Activated T-cell treated with anti-CD3 and anti-CD28 coated beads for 4 hours (primary cell): Measurements from ENCODE around the gene CNTNAP2.

ENCODE experiments used
- DNase-seq: peaks from one replicate; pipeline ENCODE4 v3.0.0-alpha.2; 2020

Gene CNTNAP2

GRCh38 chr7:148135116-148135515 lies 2018.5 kb downstream of the CNTNAP2 start:
- DNase-seq = no peak

GRCh38 chr7:148135997-148136396 lies 2019.4 kb downstream of the CNTNAP2 start:
- no peak for DNase-seq

GRCh38 chr7:148142660-148143248 lies 2026.2 kb downstream of the CNTNAP2 start:
- no peak for DNase-seq

DNA sequence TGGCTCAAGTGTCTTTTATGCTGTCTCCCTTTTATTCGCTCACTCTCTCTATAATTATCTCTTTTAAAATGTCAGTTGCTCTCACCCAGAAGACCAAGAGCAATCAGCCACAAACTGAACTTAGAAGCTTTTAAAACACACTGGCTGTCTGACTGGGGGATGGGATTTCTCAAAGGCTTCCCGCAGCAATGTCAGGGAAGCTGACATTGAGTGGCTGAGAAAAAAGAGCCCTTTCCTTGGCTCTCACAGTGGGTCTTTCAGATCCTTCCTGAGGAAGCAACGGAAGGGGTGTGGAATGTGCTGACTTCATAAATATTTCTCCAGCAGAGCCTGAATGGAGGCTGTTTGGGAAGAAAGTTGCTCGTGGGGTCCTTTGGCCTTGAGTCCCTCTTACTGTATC lies 2028.2 kb downstream of the CNTNAP2 start:
- no peak for DNase-seq

GRCh38 chr7:148146346-148146745 lies 2029.7 kb downstream of the CNTNAP2 start:
- no peak for DNase-seq

DNA sequence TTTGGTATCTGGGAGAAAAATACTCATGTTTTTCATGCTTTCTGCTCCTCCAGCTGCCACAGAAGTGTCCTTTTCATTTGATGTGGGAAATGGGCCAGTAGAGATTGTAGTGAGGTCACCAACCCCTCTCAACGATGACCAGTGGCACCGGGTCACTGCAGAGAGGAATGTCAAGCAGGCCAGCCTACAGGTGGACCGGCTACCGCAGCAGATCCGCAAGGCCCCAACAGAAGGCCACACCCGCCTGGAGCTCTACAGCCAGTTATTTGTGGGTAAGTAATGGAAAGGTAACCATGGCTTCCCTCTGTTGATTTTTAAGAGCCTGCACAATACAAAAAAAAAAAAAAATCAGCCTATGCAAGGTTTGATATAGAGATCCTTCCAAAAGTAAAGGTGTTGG lies 2030.8 kb downstream of the CNTNAP2 start:
- DNase-seq = no peak

DNA sequence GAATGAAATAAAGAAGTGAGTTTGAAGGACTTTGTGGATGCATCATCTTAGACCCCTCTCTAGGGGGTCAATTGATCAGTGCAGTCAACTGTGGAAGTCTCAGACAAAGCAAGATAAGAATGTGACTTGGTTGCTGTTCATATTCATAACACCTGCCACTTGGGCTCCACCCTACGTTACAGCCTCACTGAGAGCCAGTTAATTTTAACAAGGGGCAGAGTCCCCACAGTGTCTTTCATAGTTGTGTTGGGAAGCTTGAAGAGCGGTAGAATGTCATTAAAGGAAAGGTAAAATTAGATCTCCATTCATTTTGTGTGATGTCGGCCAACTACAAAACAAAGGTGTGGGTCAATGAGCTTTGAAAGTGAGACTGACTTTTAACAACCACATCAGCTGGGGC lies 2031.9 kb downstream of the CNTNAP2 start:
- DNase-seq = no peak

- DNase-seq = no peak
Measured at GRCh38 chr7:148149730-148150129, 2033.1 kb downstream of the CNTNAP2 start.

DNA sequence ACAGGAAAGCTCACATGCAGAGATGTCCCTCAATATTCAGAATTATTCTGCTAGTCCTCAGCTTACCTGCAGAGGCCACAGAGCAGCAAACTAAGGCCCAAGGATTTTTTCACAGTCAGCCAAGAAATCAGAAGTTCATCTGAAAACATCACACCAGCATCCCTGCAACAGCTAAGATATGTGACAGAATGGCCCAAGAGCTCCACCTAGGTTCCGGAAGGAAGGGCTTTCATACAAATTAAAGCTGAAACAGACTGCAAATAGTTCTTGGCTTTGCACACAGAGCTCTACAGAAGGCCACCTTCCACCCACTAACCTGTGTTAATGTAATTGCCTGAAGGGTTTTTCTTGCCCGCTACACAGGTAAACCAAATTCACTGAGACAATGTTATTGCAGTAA lies 2035.2 kb downstream of the CNTNAP2 start:
- no peak for DNase-seq

DNA sequence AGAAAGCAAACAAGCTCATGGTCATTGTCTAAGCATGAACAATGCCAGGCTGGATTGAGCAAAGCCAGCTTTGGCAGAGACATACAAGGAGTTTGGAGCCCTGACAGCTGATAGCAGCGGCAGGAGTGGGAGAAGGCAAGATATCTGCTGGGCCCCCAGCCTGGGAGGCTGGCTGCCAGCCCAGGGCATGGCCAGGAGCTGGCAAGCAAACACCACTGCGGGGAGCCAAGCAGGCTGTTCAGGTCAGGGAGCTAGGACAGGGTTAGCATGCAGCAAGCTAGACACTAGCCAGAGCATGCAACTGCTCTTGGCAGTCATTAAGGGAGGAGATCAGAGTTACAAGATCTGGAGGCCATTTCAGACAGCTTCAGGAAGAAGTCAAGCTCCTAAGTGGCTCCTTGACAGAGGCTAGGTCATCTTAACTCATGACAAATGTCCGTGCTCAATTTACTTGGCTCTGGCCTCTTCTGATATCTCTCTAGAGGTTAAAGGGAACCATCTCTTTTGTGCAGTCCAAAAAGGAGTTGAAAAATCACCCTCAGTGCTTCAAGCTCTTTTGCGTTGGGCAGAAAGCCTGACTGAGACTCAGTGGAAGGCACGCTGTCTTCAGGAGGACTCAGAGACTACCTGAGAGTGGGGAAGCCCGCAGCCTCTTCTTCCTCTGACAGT lies 2037.1 kb downstream of the CNTNAP2 start:
- no peak for DNase-seq

GRCh38 chr7:148155000-148155399 lies 2038.4 kb downstream of the CNTNAP2 start:
- no peak for DNase-seq

GRCh38 chr7:148155826-148156225 lies 2039.2 kb downstream of the CNTNAP2 start:
- DNase-seq = no peak

DNA sequence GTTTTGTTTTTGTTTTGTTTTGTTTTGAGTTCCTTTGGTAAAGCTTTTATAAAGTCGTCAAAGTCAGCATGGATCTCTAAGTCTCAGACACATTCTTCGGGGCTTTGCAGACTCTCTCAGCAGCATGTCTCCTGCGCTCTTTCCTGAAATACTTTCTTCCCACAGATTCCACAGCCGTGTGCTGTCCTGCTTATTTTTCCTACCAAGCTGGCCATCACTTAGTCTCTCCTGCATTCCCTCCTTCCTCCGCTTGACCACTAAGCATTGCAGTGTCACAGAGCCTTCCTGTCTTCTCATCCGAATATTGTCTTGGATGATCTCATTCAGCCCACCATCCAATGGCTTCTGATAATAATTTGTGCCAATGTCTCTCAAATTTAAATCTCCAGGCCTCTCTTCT lies 2039.6 kb downstream of the CNTNAP2 start:
- no peak for DNase-seq

DNA sequence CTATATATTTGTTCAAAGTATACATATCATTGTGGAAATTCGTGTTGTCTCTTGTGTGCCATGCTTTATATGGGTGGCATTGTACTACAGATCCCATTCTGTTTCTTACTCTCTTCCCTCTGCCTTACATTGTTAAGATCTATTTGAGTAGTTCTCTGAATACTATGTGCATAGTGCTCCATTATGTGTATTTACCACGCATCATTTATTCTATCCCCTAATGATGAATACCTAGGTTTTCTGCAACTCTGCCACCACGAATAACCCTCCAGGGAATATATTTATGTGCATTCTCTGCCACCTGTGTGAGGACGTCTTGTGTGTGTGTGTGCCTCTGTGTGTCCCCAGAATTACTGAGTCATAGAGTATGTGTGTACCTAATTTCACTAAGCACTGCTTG lies 2042.7 kb downstream of the CNTNAP2 start:
- no peak for DNase-seq

DNA sequence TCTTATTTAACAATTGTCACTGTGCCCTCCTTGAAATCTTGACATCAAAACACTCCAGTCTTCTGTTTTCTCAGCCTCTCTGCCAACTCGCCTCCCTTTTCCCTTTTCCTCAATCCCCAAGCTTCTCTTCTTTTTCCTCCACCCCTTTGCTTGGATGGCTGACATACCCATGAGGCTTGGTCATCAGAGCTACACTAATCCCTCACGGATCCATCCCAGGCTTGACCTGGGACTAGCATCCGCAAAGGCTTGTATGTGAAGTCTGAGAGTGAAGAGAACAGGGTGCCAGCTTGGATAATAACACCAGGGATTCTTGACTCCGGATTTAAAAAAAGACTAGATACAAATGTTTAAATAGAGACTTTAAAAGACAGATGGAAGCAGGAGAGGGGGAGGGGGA lies 2045.2 kb downstream of the CNTNAP2 start:
- DNase-seq = no peak

GRCh38 chr7:148162808-148163207 lies 2046.2 kb downstream of the CNTNAP2 start:
- no peak for DNase-seq

GRCh38 chr7:148163246-148163645 lies 2046.6 kb downstream of the CNTNAP2 start:
- DNase-seq = no peak

- DNase-seq = no peak
Measured at GRCh38 chr7:148172920-148173319, 2056.3 kb downstream of the CNTNAP2 start.

GRCh38 chr7:148173369-148173768 lies 2056.8 kb downstream of the CNTNAP2 start:
- DNase-seq = no peak

GRCh38 chr7:148174376-148174775 lies 2057.8 kb downstream of the CNTNAP2 start:
- DNase-seq = no peak

GRCh38 chr7:148175512-148175911 lies 2058.9 kb downstream of the CNTNAP2 start:
- no peak for DNase-seq

- no peak for DNase-seq
Measured at GRCh38 chr7:148177972-148178371, 2061.4 kb downstream of the CNTNAP2 start.

- DNase-seq = no peak
Measured at GRCh38 chr7:148180075-148180474, 2063.5 kb downstream of the CNTNAP2 start.

- DNase-seq = no peak
Measured at GRCh38 chr7:148182264-148182663, 2065.7 kb downstream of the CNTNAP2 start.

- no peak for DNase-seq
Measured at GRCh38 chr7:148185041-148185440, 2068.4 kb downstream of the CNTNAP2 start.
